IMR-90 (cell line): ENCODE results near the gene NADSYN1. TPM values are rescaled to one million over a fixed set of nuclear protein-coding genes. Genes with fewer than 3 reads are reported as not detected.

Experiments used
- ATAC-seq: fragments of 200-7000 bp; cut with Tn5 transposase; 2 replicates; pipeline ENCODE4 v1.9.1; 2020; ENCODE audit warnings: low read depth, mild to moderate bottlenecking, moderate library complexity
- BruUV-seq: library from RNA; stranded (reverse); fragments of 400-500 nt; replicated peaks from 2 replicates; lab custom pipeline; 2021; lab: Mats Ljungman, UMichigan
- CTCF ChIA-PET: fragments of 300-600 bp; formaldehyde crosslinking; extraction: SDS; loops from one replicate; lab custom pipeline; 2021; ENCODE audit warnings: antibody characterized with exemption; lab: Yijun Ruan, JAX
- POLR2A ChIA-PET: fragments of 300-600 bp; sonication (Branson Sonifier 250); formaldehyde crosslinking; loops from one replicate; lab custom pipeline; 2022; ENCODE audit warnings: antibody characterized with exemption; ENCODE audit not compliant: unreplicated experiment; lab: Charles Lee
- DNase-seq: peaks from one replicate; pipeline ENCODE4 v3.0.0; 2013
- H2AFZ ChIP-seq: replicated peaks from 2 replicates; pipeline ENCODE3; 2013; ENCODE audit warnings: low read length, mild to moderate bottlenecking; ENCODE audit not compliant: poor library complexity
- H2AK5ac ChIP-seq: 2 replicates; pipeline ENCODE4 v1.6.1; 2013; ENCODE audit warnings: low read depth, low read length, inconsistent platforms
- H2AK9ac ChIP-seq: replicated peaks from 2 replicates; pipeline ENCODE3; 2013; ENCODE audit warnings: mild to moderate bottlenecking, low read depth, low read length, moderate library complexity; ENCODE audit not compliant: poor library complexity
- H2BK120ac ChIP-seq: 2 replicates; pipeline ENCODE4 v1.6.1; 2013; ENCODE audit warnings: low read depth, low read length, inconsistent platforms
- H2BK15ac ChIP-seq: 3 replicates; pipeline ENCODE4 v1.6.1; 2013; ENCODE audit warnings: low read depth, low read length, inconsistent platforms
- H2BK20ac ChIP-seq: 2 replicates; pipeline ENCODE4 v1.6.1; 2013; ENCODE audit warnings: low read depth, mild to moderate bottlenecking, inconsistent platforms, low read length, moderate library complexity
- H2BK5ac ChIP-seq: 2 replicates; pipeline ENCODE4 v1.6.1; 2013; ENCODE audit warnings: mild to moderate bottlenecking, low read depth, low read length, inconsistent platforms; ENCODE audit not compliant: poor library complexity, severe bottlenecking
- H3K14ac ChIP-seq: replicated peaks from 2 replicates; pipeline ENCODE4 v1.6.1; 2013; ENCODE audit warnings: low read depth, low read length, inconsistent platforms
- H3K18ac ChIP-seq: 2 replicates; pipeline ENCODE4 v1.6.1; 2013; ENCODE audit warnings: low read depth, low read length, control low read depth
- H3K23ac ChIP-seq: 2 replicates; pipeline ENCODE4 v1.6.1; 2013; ENCODE audit warnings: low read depth, low read length, inconsistent platforms
- H3K27ac ChIP-seq: 2 replicates; pipeline ENCODE4 v1.5.1; 2013; ENCODE audit warnings: mild to moderate bottlenecking, control low read depth, low read length; ENCODE audit not compliant: insufficient read depth
- H3K27me3 ChIP-seq: 2 replicates; pipeline ENCODE4 v1.6.1; 2013; ENCODE audit warnings: low read length; ENCODE audit not compliant: control insufficient read depth, insufficient read depth
- H3K36me3 ChIP-seq: 2 replicates; pipeline ENCODE4 v1.6.1; 2013; ENCODE audit warnings: low read length, mixed read lengths; ENCODE audit not compliant: control insufficient read depth, insufficient read depth
- H3K4ac ChIP-seq: 2 replicates; pipeline ENCODE4 v1.6.1; 2013; ENCODE audit warnings: low read depth, low read length, inconsistent platforms
- H3K4me1 ChIP-seq: 2 replicates; pipeline ENCODE4 v1.6.1; 2013; ENCODE audit warnings: low read length, mixed read lengths; ENCODE audit not compliant: control insufficient read depth, insufficient read depth
- H3K4me2 ChIP-seq: 2 replicates; pipeline ENCODE4 v1.6.1; 2013; ENCODE audit warnings: low read depth, mild to moderate bottlenecking, control low read depth, low read length, moderate library complexity
- H3K4me3 ChIP-seq: 2 replicates; pipeline ENCODE4 v1.5.1; 2013; ENCODE audit warnings: low read depth, mild to moderate bottlenecking, control low read depth, low read length, moderate library complexity; ENCODE audit not compliant: insufficient read depth
- H3K56ac ChIP-seq: 2 replicates; pipeline ENCODE4 v1.6.1; 2013; ENCODE audit warnings: low read length, inconsistent platforms; ENCODE audit not compliant: insufficient read depth; ENCODE audit errors: extremely low read depth
- H3K79me1 ChIP-seq, 2 experiments: 2 replicates each; pipeline ENCODE4 v1.6.1; 2013; ENCODE audit warnings: low read length in 2 of 2, inconsistent platforms in 1 of 2, low read depth in 1 of 2
- H3K9ac ChIP-seq: 2 replicates; pipeline ENCODE4 v1.6.1; 2013; ENCODE audit warnings: low read depth, low read length, control low read depth
- H3K9me1 ChIP-seq: 2 replicates; pipeline ENCODE4 v1.6.1; 2013; ENCODE audit warnings: low read length, inconsistent platforms; ENCODE audit not compliant: insufficient read depth
- H3K9me3 ChIP-seq: 2 replicates; pipeline ENCODE4 v1.6.1; 2013; ENCODE audit warnings: low read length; ENCODE audit not compliant: control insufficient read depth, insufficient read depth
- H4K20me1 ChIP-seq: 2 replicates; pipeline ENCODE4 v1.6.1; 2013; ENCODE audit warnings: low read length, inconsistent platforms; ENCODE audit not compliant: insufficient read depth
- H4K5ac ChIP-seq: 2 replicates; pipeline ENCODE4 v1.6.1; 2013; ENCODE audit warnings: mild to moderate bottlenecking, low read depth, low read length, control low read depth
- H4K8ac ChIP-seq, 2 experiments: 2 replicates each; pipeline ENCODE4 v1.6.1; 2013; ENCODE audit warnings: low read depth in 2 of 2, low read length in 2 of 2, control low read depth in 1 of 2, inconsistent platforms in 1 of 2
- H4K91ac ChIP-seq: 2 replicates; pipeline ENCODE4 v1.6.1; 2013; ENCODE audit warnings: low read depth, low read length, inconsistent platforms; ENCODE audit not compliant: insufficient read depth
- BHLHE40 ChIP-seq: fragments of 150-350 bp; IDR thresholded peaks from 2 replicates; pipeline ENCODE4 v1.6.1; 2016; ENCODE audit warnings: mild to moderate bottlenecking, low read depth, low read length
- CEBPB ChIP-seq: IDR thresholded peaks from 2 replicates; pipeline ENCODE4 v1.6.1; 2012; ENCODE audit warnings: low read depth, low read length, improper control_type of control experiment
- CHD1 ChIP-seq: IDR thresholded peaks from 2 replicates; pipeline ENCODE4 v1.6.1; 2012; ENCODE audit warnings: low read depth, low read length, improper control_type of control experiment
- FOS ChIP-seq: fragments of 150-350 bp; IDR thresholded peaks from 2 replicates; pipeline ENCODE4 v1.6.1; 2016; ENCODE audit warnings: low read depth, low read length
- MAFK ChIP-seq: IDR thresholded peaks from 2 replicates; pipeline ENCODE4 v1.6.1; 2012; ENCODE audit warnings: low read depth, low read length, improper control_type of control experiment
- MAZ ChIP-seq: IDR thresholded peaks from 2 replicates; pipeline ENCODE4 v1.6.1; 2012; ENCODE audit warnings: low read depth, mild to moderate bottlenecking, low read length, improper control_type of control experiment, moderate library complexity, borderline replicate concordance
- MXI1 ChIP-seq: IDR thresholded peaks from 2 replicates; pipeline ENCODE4 v1.6.1; 2012; ENCODE audit warnings: low read depth, mild to moderate bottlenecking, low read length, moderate library complexity, borderline replicate concordance
- NFE2L2 ChIP-seq: fragments of 150-350 bp; IDR thresholded peaks from 2 replicates; pipeline ENCODE4 v1.6.1; 2016; ENCODE audit warnings: low read depth, mild to moderate bottlenecking, low read length
- POLR2A ChIP-seq: IDR thresholded peaks from 2 replicates; pipeline ENCODE4 v1.6.1; 2012; ENCODE audit warnings: mild to moderate bottlenecking, low read depth, low read length
- RAD21 ChIP-seq: IDR thresholded peaks from 2 replicates; pipeline ENCODE4 v1.6.1; 2012; ENCODE audit warnings: low read length, improper control_type of control experiment
- RCOR1 ChIP-seq: IDR thresholded peaks from 2 replicates; pipeline ENCODE4 v1.6.1; 2012; ENCODE audit warnings: mild to moderate bottlenecking, low read length, improper control_type of control experiment; ENCODE audit not compliant: insufficient replicate concordance
- RFX5 ChIP-seq: IDR thresholded peaks from 2 replicates; pipeline ENCODE4 v1.8.0; 2012; ENCODE audit warnings: low read depth, mild to moderate bottlenecking, low read length, moderate library complexity
- WGBS, 2 experiments: methylation state at CpG; one replicate each; pipeline versions ENCODE4 v1.1.5 to v1.1.7; 2013; ENCODE audit warnings: missing lambda C conversion rate in 2 of 2; ENCODE audit not compliant: insufficient read length in 1 of 2; ENCODE audit errors: extremely low coverage in 2 of 2; 5-methylcytosine and 5-hydroxymethylcytosine counted together
- dilution Hi-C: fragments of 300-500 bp; cut with HindIII; formaldehyde crosslinking; loops from one replicate; pipeline ENCODE4 v1.14.3; 2018; ENCODE audit warnings: low sequenced_read_pairs; ENCODE audit not compliant: unreplicated experiment
- in situ Hi-C: fragments of 300-500 bp; cut with MboI; formaldehyde crosslinking; loops from 3 replicates; pipeline ENCODE4 v1.14.3; 2019; ENCODE audit warnings: low sequenced_read_pairs, inconsistent platforms, mixed read lengths
- intact Hi-C: fragments of 100-400 bp; cut with micrococcal nuclease; formaldehyde crosslinking; loops from 2 replicates; pipeline ENCODE4 v1.10.0; 2022
- polyA plus RNA-seq, 3 experiments: library from polyadenylated mRNA; depleted of rRNA; stranded (reverse); fragments of >200 nt; gene quantifications; 2 replicates each; pipeline ENCODE4 v1.2.3, GENCODE V29; 2012; ENCODE audit warnings: low replicate concordance in 1 of 3
- total RNA-seq: library from RNA; depleted of rRNA; stranded (reverse); fragments of >200 nt; gene quantifications from 2 replicates; pipeline ENCODE4 v1.2.3, GENCODE V29; 2012
- TF ChIP-seq, protein P1 (sequence below): conservative IDR thresholded peaks from 2 replicates; pipeline ENCODE4 v1.5.1; 2012; ENCODE audit warnings: mild to moderate bottlenecking, low read depth, low read length, improper control_type of control experiment
- TF ChIP-seq, protein P2 (sequence below): fragments of 150-350 bp; IDR thresholded peaks from 2 replicates; pipeline ENCODE4 v1.6.1; 2017; ENCODE audit warnings: mild to moderate bottlenecking, antibody characterized with exemption, low read length, low read depth

NADSYN1 gene
- total and polyA plus RNA-seq, 2 of the 4 experiments (the other 2 are of a cell fraction) = 69.5 to 70.4 TPM

- Histone ChIP-seq H2BK15ac (no peak overlapping the region), H4K20me1 (no peaks in the 10 kb centered on the region), H3K14ac (no peak overlapping the region), H3K27ac (no peak overlapping the region), H3K9ac (no peak overlapping the region), H4K5ac (no peak overlapping the region), H2BK5ac (no peak overlapping the region), H3K36me3 (peaks cover 41% of the 10 kb centered on the region), H3K4me1 (peaks cover 11% of the 10 kb centered on the region; the same call in 1 of the 2 replicates), H2AK5ac (no peak overlapping the region), H3K56ac (no peak overlapping the region), H4K8ac (no peak overlapping the region), H3K18ac (no peak overlapping the region), H3K4ac (no peak overlapping the region), H3K4me3 (no peak overlapping the region), H3K23ac (no peak overlapping the region), H2BK20ac (no peak overlapping the region), H3K79me1 (peaks cover 0 to 5% of the 10 kb centered on the region in 2 experiments; a peak in 1 of 4 replicates), H4K91ac (no peak overlapping the region), H3K4me2 (no peak overlapping the region), H2AFZ (no peak overlapping the region), H2AK9ac (peak overlapping the region; percentile 28), H3K9me3 (no peaks in the 10 kb centered on the region), H2BK120ac (no peak overlapping the region), H3K27me3 (no peaks in the 10 kb centered on the region), H3K9me1 (peaks cover 22% of the 10 kb centered on the region)
- CTCF ChIA-PET = no interaction called here
- intact Hi-C loops = no loop called here
- no TSS peak for BruUV-seq
- dilution Hi-C loops = no loop called here
- DNase-seq = no peak
- POLR2A ChIA-PET = no interaction called here
- TF ChIP-seq RAD21 (no peak), RFX5 (no peak), FOS (no peak), CEBPB (no peak), MXI1 (no peak), POLR2A (no peak), MAZ (no peak), RCOR1 (no peak), CHD1 (no peak), NFE2L2 (no peak), MAFK (no peak), BHLHE40 (no peak)
- TF ChIP-seq, protein P1, sequence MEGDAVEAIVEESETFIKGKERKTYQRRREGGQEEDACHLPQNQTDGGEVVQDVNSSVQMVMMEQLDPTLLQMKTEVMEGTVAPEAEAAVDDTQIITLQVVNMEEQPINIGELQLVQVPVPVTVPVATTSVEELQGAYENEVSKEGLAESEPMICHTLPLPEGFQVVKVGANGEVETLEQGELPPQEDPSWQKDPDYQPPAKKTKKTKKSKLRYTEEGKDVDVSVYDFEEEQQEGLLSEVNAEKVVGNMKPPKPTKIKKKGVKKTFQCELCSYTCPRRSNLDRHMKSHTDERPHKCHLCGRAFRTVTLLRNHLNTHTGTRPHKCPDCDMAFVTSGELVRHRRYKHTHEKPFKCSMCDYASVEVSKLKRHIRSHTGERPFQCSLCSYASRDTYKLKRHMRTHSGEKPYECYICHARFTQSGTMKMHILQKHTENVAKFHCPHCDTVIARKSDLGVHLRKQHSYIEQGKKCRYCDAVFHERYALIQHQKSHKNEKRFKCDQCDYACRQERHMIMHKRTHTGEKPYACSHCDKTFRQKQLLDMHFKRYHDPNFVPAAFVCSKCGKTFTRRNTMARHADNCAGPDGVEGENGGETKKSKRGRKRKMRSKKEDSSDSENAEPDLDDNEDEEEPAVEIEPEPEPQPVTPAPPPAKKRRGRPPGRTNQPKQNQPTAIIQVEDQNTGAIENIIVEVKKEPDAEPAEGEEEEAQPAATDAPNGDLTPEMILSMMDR = no peak
- TF ChIP-seq, protein P2, sequence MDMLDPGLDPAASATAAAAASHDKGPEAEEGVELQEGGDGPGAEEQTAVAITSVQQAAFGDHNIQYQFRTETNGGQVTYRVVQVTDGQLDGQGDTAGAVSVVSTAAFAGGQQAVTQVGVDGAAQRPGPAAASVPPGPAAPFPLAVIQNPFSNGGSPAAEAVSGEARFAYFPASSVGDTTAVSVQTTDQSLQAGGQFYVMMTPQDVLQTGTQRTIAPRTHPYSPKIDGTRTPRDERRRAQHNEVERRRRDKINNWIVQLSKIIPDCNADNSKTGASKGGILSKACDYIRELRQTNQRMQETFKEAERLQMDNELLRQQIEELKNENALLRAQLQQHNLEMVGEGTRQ = no peak
- in situ Hi-C loops = no loop called here
- no peak for ATAC-seq
- 100% methylated on average over 1 of the region's 9 CpGs; no CpG with 5 or more reads in 1 of the 2 experiments for WGBS, 2 experiments
These were observed 38.9 kb downstream of the NADSYN1 start for GRCh38 chr11:71491940-71492339.
